ENCODE results near the gene DPY30. TPM values are rescaled to one million over a fixed set of nuclear protein-coding genes. Genes with fewer than 3 reads are reported as not detected.

The DPY30 gene
- total RNA-seq, 6 donors from 2014 or later, result 10.1 to 92.8 (median 51.7) TPM

DNA sequence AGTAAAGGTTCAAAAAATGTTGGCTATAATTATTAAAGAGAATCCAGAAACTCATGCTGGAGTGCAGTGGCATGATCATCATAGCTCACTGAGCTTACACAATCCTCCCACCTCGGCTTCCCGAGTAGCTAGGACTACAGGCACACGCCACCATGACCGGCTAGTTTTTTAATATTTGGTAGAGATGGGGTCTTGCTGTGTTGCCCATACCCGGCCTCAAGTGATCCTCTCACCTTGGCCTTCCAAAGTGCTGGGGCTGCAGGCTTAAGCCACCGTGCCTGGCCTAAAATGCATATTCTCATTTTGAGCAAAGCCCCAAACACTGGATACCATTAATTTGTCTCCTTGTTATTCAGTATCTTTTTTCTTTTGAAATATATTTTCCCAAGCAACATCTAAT, 61.2 kb downstream of the DPY30 start:
- Histone ChIP-seq H3K9me3 (no peaks in the 10 kb centered on the region), H3K27ac (no peak overlapping the region), H3K4me3 (no peak overlapping the region), H3K27me3 (no peaks in the 10 kb centered on the region), H3K4me1 (peaks cover 6 to 10% (median 10%) of the 10 kb centered on the region in 4 donors), H3K36me3 (no peaks in the 10 kb centered on the region)
- WGBS, 2 donors, result 96 to 99% methylated on average over 6 of the region's 6 CpGs
- no peak for ATAC-seq (ENCODE audit: low FRiP score in 2 of 2)
- no peak for DNase-seq
- TF ChIP-seq POLR2A (IDR thresholded peaks at IDR 0.05) (no peak), EP300 (IDR thresholded peaks at IDR 0.05) (no peak), POLR2AphosphoS5 (IDR thresholded peaks at IDR 0.05) (no peak)
- TF ChIP-seq, protein P1, sequence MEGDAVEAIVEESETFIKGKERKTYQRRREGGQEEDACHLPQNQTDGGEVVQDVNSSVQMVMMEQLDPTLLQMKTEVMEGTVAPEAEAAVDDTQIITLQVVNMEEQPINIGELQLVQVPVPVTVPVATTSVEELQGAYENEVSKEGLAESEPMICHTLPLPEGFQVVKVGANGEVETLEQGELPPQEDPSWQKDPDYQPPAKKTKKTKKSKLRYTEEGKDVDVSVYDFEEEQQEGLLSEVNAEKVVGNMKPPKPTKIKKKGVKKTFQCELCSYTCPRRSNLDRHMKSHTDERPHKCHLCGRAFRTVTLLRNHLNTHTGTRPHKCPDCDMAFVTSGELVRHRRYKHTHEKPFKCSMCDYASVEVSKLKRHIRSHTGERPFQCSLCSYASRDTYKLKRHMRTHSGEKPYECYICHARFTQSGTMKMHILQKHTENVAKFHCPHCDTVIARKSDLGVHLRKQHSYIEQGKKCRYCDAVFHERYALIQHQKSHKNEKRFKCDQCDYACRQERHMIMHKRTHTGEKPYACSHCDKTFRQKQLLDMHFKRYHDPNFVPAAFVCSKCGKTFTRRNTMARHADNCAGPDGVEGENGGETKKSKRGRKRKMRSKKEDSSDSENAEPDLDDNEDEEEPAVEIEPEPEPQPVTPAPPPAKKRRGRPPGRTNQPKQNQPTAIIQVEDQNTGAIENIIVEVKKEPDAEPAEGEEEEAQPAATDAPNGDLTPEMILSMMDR (IDR thresholded peaks at IDR 0.05), result no peak

Other genes starting within 250 kb of the DPY30 start
- 10 to 100 TPM; 12.7 to 32.3 (median 23.6) TPM for gene MEMO1, start 28.8 kb downstream of the DPY30 start, total RNA-seq
- gene SPAST, start 23.8 kb upstream of the DPY30 start, total RNA-seq, result 10 to 100 TPM in 5 of 6 donors, 1 to 10 TPM in 1; 9.9 to 28.3 (median 14.8) TPM
- gene SLC30A6, start 126.1 kb upstream of the DPY30 start, total RNA-seq, result 10 to 100 TPM in 5 of 6 donors, 1 to 10 TPM in 1; 3.6 to 30.4 (median 18.7) TPM
- 10 to 100 TPM in 3 of 6 donors, 1 to 10 TPM in 3; 6.3 to 22.4 (median 10.6) TPM for gene NLRC4, start 225.1 kb upstream of the DPY30 start, total RNA-seq
- gene YIPF4, start 238.1 kb upstream of the DPY30 start, total RNA-seq, result 10 to 100 TPM; 13.1 to 46.5 (median 18.9) TPM